HepG2 (cell line): ENCODE data around the gene GRM7. TPM values are rescaled to one million over a fixed set of nuclear protein-coding genes. Genes with fewer than 3 reads are reported as not detected.

Experiments
- ATAC-seq: fragments of 200-7000 bp; cut with Tn5 transposase; 3 replicates; pipeline ENCODE4 v1.9.1; 2020; ENCODE audit warnings: mild to moderate bottlenecking, moderate library complexity
- BruUV-seq: library from RNA; stranded (reverse); fragments of 400-500 nt; replicated peaks from 2 replicates; lab custom pipeline; 2021; lab: Mats Ljungman, UMichigan
- CTCF ChIA-PET: fragments of 300-600 bp; formaldehyde crosslinking; extraction: SDS; loops from one replicate; lab custom pipeline; 2021; ENCODE audit warnings: low total read pairs, inconsistent platforms, low intra/inter-chr PET ratio; lab: Yijun Ruan, JAX
- POLR2A ChIA-PET: fragments of 350-600 bp; sonication (Branson Sonifier 250); formaldehyde crosslinking; loops from one replicate; lab custom pipeline; 2020; ENCODE audit warnings: antibody characterized with exemption, inconsistent platforms; lab: Yijun Ruan, JAX
- DNase-seq: peaks from one replicate; pipeline ENCODE4 v3.0.0-alpha.2; 2015; ENCODE audit warnings: low spot score
- FAIRE-seq: peaks from 3 replicates; lab custom pipeline; 2011; peaks lifted over from hg19 to GRCh38; lab: Jason Lieb, UNC
- H2AFZ ChIP-seq: one replicate; pipeline ENCODE4 v1.6.1; 2011; ENCODE audit warnings: low read length, inconsistent platforms
- H3K27ac ChIP-seq: fragments of 300-600 bp; 3 replicates; pipeline ENCODE4 v1.8.0; 2011; ENCODE audit warnings: mixed run types, mild to moderate bottlenecking, mixed read lengths, low read length, inconsistent platforms; ENCODE audit not compliant: insufficient read depth; ENCODE audit errors: extremely low read length
- H3K27me3 ChIP-seq, 2 experiments: fragments of 200-600 bp in 1 of 2; 2 replicates in 1 of 2; 3 replicates in 1 of 2; pipeline versions ENCODE4 v1.6.0 to v1.8.0; 2011; ENCODE audit warnings: low read length in 2 of 2, mild to moderate bottlenecking in 2 of 2, moderate library complexity in 2 of 2, inconsistent platforms in 1 of 2; ENCODE audit not compliant: insufficient read depth in 2 of 2, control insufficient read depth in 1 of 2
- H3K36me3 ChIP-seq, 2 experiments: fragments of 200-600 bp in 1 of 2; replicated peaks in 1 of 2; 2 replicates in 1 of 2; 3 replicates in 1 of 2; pipeline versions ENCODE4 v1.5.1 to v1.8.0; 2011; ENCODE audit warnings: low read length in 2 of 2, inconsistent platforms in 1 of 2; ENCODE audit not compliant: insufficient read depth in 2 of 2, control insufficient read depth in 1 of 2
- H3K4me1 ChIP-seq: 2 replicates; pipeline ENCODE4 v1.5.1; 2012; ENCODE audit warnings: low read length, inconsistent platforms; ENCODE audit not compliant: insufficient read depth
- H3K4me2 ChIP-seq: 2 replicates; pipeline ENCODE4 v1.6.0; 2011; ENCODE audit warnings: low read depth, low read length, inconsistent platforms
- H3K4me3 ChIP-seq, 3 experiments: fragments of 200-600 bp in 1 of 3; sonication (generic), shearing (Covaris generic) in 1 of 3; replicated peaks in 1 of 3; 2 replicates each; pipeline ENCODE4 v1.5.1; 2011 to 2016; ENCODE audit warnings: low read length in 3 of 3, inconsistent platforms in 2 of 3, low read depth in 2 of 3, mild to moderate bottlenecking in 2 of 3, control low read depth in 1 of 3, mixed read lengths in 1 of 3; ENCODE audit not compliant: insufficient read depth in 1 of 3
- H3K79me2 ChIP-seq: one replicate; pipeline ENCODE4 v1.6.1; 2011; ENCODE audit warnings: low read length, inconsistent platforms; ENCODE audit not compliant: insufficient read depth
- H3K9ac ChIP-seq: 2 replicates; pipeline ENCODE4 v1.6.0; 2011; ENCODE audit warnings: mild to moderate bottlenecking, low read depth, low read length, inconsistent platforms; ENCODE audit not compliant: insufficient read depth
- H3K9me3 ChIP-seq: 2 replicates; pipeline ENCODE4 v1.5.1; 2012; ENCODE audit warnings: mild to moderate bottlenecking, low read length
- H4K20me1 ChIP-seq: 2 replicates; pipeline ENCODE4 v1.6.0; 2011; ENCODE audit warnings: inconsistent platforms, mild to moderate bottlenecking, low read length, moderate library complexity; ENCODE audit not compliant: insufficient read depth
- HOXA7 ChIP-seq: sonication (generic); formaldehyde crosslinking; IDR thresholded peaks from 2 replicates; pipeline ENCODE4 v1.8.1; 2022; ENCODE audit warnings: mild to moderate bottlenecking, missing genetic modification reagents, moderate library complexity
- HOXA9 ChIP-seq: sonication (generic); formaldehyde crosslinking; IDR thresholded peaks from 2 replicates; pipeline ENCODE4 v1.8.1; 2022; ENCODE audit warnings: missing genetic modification reagents, mild to moderate bottlenecking, moderate library complexity, borderline replicate concordance
- IKZF4 ChIP-seq: sonication (generic); formaldehyde crosslinking; IDR thresholded peaks from 2 replicates; pipeline ENCODE4 v1.5.1; 2020; ENCODE audit warnings: borderline replicate concordance, mild to moderate bottlenecking, low read depth, missing genetic modification reagents; ENCODE audit errors: not compliant biosample characterization
- NR2F1 ChIP-seq, 2 experiments: fragments of 450-650 bp in 1 of 2; formaldehyde crosslinking in 1 of 2; IDR thresholded peaks; 2 replicates each; pipeline versions ENCODE4 v1.5.0 to v1.6.1; 2016 to 2020; ENCODE audit warnings: mild to moderate bottlenecking in 1 of 2, missing compliant biosample characterization in 1 of 2, missing genetic modification reagents in 1 of 2, moderate library complexity in 1 of 2
- ZNF225 ChIP-seq: sonication (generic); formaldehyde crosslinking; IDR thresholded peaks from 2 replicates; pipeline ENCODE4 v1.4.0; 2020; ENCODE audit warnings: mild to moderate bottlenecking, missing genetic modification reagents
- WGBS: methylation state at CpG from one replicate; pipeline ENCODE4 v1.1.6; 2017; ENCODE audit warnings: low lambda C conversion rate; 5-methylcytosine and 5-hydroxymethylcytosine counted together
- in situ Hi-C: cut with HindIII; loops from 2 replicates; pipeline ENCODE4 v1.10.0; 2017; ENCODE audit warnings: low pct_unique_long_range_greater_than_20kb; ENCODE audit not compliant: extremely low pct_ligation_motif_present
- intact Hi-C: fragments of 100-400 bp; cut with micrococcal nuclease; formaldehyde crosslinking; loops from one replicate; pipeline ENCODE4 v1.10.0; 2022; ENCODE audit not compliant: unreplicated experiment
- polyA plus RNA-seq, 8 experiments: library from polyadenylated mRNA; depleted of rRNA in 3 of 8; stranded (reverse) in 7 of 8; unstranded in 1 of 8; fragments of >200 nt; fragmentation: Illumina TruSeq in 4 of 8; extraction: Trizol in 4 of 8; gene quantifications; 2 replicates each; pipeline versions ENCODE4 v1.2.1 to v1.2.3, GENCODE V29; 2011 to 2016; ENCODE audit warnings: low read depth in 4 of 8, missing spikeins in 1 of 8, mixed read lengths in 1 of 8; ENCODE audit not compliant: insufficient read depth in 1 of 8
- total RNA-seq, 5 experiments: library from RNA; depleted of rRNA; stranded (reverse); fragments of >200 nt; fragmentation: Illumina TruSeq; extraction: Trizol; gene quantifications; 2 replicates each; pipeline ENCODE4 v1.2.3, GENCODE V29; 2016; ENCODE audit warnings: low read depth in 1 of 5
- TF ChIP-seq, protein P1 (sequence below): sonication (generic); formaldehyde crosslinking; IDR thresholded peaks from 2 replicates; pipeline ENCODE4 v1.5.0; 2020; ENCODE audit warnings: missing genetic modification reagents

Gene GRM7
- total and polyA plus RNA-seq, 2 of the 13 experiments (the other 11 are each of a cell fraction or from before 2014, with no cell fraction given) = not detected

DNA sequence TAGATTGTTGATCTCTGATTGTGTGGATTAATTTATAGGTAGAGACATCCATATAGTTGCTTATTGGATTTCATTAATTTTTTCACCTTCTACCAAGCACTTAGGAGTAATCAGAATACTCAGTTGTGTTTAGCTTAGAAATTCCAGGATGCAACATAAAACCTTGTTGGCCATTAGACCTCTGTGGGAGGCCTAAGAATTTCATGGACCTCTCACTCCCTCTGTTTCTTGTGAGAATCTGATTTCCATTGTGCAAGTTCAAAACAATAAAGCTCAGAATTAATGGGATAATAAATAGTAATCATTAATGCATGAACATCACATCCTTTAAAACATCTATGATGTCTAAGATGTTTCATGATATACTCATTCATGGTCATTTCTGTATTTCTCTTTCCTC lies 332.4 kb downstream of the GRM7 start (continued):
- TF ChIP-seq, protein P1, sequence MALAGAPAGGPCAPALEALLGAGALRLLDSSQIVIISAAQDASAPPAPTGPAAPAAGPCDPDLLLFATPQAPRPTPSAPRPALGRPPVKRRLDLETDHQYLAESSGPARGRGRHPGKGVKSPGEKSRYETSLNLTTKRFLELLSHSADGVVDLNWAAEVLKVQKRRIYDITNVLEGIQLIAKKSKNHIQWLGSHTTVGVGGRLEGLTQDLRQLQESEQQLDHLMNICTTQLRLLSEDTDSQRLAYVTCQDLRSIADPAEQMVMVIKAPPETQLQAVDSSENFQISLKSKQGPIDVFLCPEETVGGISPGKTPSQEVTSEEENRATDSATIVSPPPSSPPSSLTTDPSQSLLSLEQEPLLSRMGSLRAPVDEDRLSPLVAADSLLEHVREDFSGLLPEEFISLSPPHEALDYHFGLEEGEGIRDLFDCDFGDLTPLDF (CRISPR knock-in tag) = no peak

DNA sequence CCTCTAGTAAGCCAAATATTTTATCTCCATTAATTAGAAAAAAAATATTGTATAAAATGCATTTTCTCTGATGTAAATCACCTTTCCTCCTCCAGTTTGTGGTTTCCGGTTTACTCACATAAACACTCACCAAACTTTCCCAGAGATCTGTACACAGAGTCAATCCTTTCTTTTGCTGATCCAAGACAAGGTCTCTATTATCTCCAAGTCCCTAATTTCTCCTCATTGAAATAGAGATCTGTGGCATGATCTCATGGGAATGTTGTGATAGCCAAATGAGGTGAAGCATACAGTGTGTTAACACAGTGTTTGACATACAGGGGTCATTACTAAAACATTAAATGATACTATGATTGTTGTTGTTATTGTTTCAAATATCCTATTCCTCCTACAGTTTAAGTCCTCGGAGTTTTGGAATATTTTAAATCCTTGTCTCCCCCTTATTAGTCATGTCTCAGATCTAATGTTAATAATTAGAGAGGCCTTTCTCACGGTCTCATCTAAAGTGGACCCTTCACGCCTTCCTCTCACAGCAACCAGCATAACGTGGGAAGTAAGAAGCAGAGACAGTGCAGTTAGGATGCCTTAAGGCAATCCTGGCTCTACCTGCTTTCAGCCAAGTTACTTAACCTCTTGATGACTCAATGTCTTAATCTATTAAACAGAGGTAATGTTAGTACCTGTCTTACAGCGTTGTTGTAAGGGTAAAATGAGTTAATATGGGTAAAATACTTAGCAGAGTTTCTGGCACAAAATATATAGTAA lies 333.3 kb downstream of the GRM7 start:
- Histone ChIP-seq H3K36me3 (no peaks in the 10 kb centered on the region), H3K79me2 (no peaks in the 10 kb centered on the region), H3K9ac (no peak overlapping the region), H3K4me2 (no peak overlapping the region), H3K27ac (no peak overlapping the region)
- POLR2A ChIA-PET = no interaction called here
- FAIRE-seq (no peak), DNase-seq (no peak)
- intact Hi-C loops = no loop called here
- WGBS = under 1% methylated on average over 6 of the region's 6 CpGs
- BruUV-seq = no TSS peak
- TF ChIP-seq ZNF225 (CRISPR knock-in tag) = no peak
- TF ChIP-seq, all 625 proteins: peak for 0
- Histone ChIP-seq H3K9me3 (peaks cover 85% of the 10 kb centered on the region), H3K4me3 (no peak overlapping the region), H3K4me1 (no peaks in the 10 kb centered on the region), H2AFZ (no peak overlapping the region), H4K20me1 (no peaks in the 10 kb centered on the region), H3K27me3 (no peaks in the 10 kb centered on the region)
- CTCF ChIA-PET = no interaction called here
- ATAC-seq = no peak
- in situ Hi-C loops = no loop called here

DNA sequence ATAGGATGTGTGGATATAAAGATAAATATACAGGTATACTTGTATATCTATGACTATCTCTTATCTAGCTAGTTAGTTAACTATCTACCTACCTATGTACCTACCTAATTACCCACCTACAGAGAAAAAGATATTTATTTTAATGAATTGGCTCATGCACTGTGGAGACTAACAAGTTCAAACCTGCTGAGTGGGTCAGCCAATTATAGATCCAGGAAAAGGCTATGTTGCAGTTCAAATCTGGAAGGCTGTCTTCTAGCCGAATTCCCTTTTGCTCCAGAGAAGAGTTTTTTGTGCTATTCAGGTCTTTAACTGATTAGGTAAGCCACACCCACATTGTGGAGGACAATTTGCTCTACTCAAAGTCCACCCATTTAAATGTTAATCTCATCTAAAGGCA lies 335.0 kb downstream of the GRM7 start:
- Histone ChIP-seq H4K20me1 (no peaks in the 10 kb centered on the region), H3K4me2 (no peak overlapping the region), H2AFZ (no peak overlapping the region), H3K9ac (no peak overlapping the region), H3K79me2 (no peaks in the 10 kb centered on the region), H3K4me3 (no peak overlapping the region), H3K9me3 (peaks cover 88% of the 10 kb centered on the region), H3K36me3 (no peaks in the 10 kb centered on the region), H3K27me3 (no peaks in the 10 kb centered on the region), H3K27ac (no peak overlapping the region), H3K4me1 (no peaks in the 10 kb centered on the region)
- in situ Hi-C loops = no loop called here
- ChIA-PET POLR2A (no interaction called here), CTCF (no interaction called here)
- DNase-seq = no peak
- intact Hi-C loops = no loop called here
- no peak for ATAC-seq
- no peak for FAIRE-seq
- WGBS = 0% methylated on average over 1 of the region's 1 CpG
- no peak for TF ChIP-seq HOXA7
- TF ChIP-seq IKZF4 = no peak
- TF ChIP-seq NR2F1 (CRISPR knock-in tag; IDR thresholded peaks at IDR 0.05) = no peak
- no peak for TF ChIP-seq HOXA9 (CRISPR knock-in tag)
- BruUV-seq = no TSS peak
